Fibroblast of villous mesenchyme (primary cell): ENCODE data around the gene ELP5. TPM values are rescaled to one million over a fixed set of nuclear protein-coding genes. Genes with fewer than 3 reads are reported as not detected.

ENCODE experiments used
- DNase-seq: peaks from one replicate; pipeline ENCODE4 v3.0.0-alpha.2; 2010; ENCODE audit warnings: low read depth
- H3K4me3 ChIP-seq: 2 replicates; pipeline ENCODE4 v1.5.1; 2011; ENCODE audit warnings: low read depth, mild to moderate bottlenecking, low read length
- small RNA-seq: library from RNA; depleted of rRNA; stranded (forward); fragments of <200 nt; gene quantifications from one replicate; pipeline ENCODE3, GENCODE V24; 2012
- total RNA-seq: library from RNA; depleted of rRNA; stranded (reverse); fragments of >200 nt; gene quantifications from 2 replicates; pipeline ENCODE4 v1.2.3, GENCODE V29; 2012
- TF ChIP-seq, protein P1 (sequence below): IDR thresholded peaks from 2 replicates; pipeline ENCODE4 v1.5.1; 2012; ENCODE audit warnings: low read depth, mild to moderate bottlenecking, low read length; ENCODE audit not compliant: insufficient read depth

ELP5 gene
- total RNA-seq, 1 donor: 36.3 TPM

GRCh38 chr17:7308625-7309433 lies 56.8 kb downstream of the ELP5 start:
- TF ChIP-seq, protein P1, sequence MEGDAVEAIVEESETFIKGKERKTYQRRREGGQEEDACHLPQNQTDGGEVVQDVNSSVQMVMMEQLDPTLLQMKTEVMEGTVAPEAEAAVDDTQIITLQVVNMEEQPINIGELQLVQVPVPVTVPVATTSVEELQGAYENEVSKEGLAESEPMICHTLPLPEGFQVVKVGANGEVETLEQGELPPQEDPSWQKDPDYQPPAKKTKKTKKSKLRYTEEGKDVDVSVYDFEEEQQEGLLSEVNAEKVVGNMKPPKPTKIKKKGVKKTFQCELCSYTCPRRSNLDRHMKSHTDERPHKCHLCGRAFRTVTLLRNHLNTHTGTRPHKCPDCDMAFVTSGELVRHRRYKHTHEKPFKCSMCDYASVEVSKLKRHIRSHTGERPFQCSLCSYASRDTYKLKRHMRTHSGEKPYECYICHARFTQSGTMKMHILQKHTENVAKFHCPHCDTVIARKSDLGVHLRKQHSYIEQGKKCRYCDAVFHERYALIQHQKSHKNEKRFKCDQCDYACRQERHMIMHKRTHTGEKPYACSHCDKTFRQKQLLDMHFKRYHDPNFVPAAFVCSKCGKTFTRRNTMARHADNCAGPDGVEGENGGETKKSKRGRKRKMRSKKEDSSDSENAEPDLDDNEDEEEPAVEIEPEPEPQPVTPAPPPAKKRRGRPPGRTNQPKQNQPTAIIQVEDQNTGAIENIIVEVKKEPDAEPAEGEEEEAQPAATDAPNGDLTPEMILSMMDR: no peak
- peak; percentile 87 for DNase-seq

More at GRCh38 chr17:7308625-7309433, 56.8 kb downstream of the ELP5 start:
- peak overlapping the region; percentile 75 for H3K4me3 ChIP-seq

Small RNAs within 50 kb of the gene (small RNA-seq; reads per million reads assigned to genes)
- gene MIR324 (223 reads per million, percentile 98 among the genes with 10 or more reads in this experiment), gene RF00019 (not detected)

Other genes starting within 250 kb of the ELP5 start
- 27.4 and 33.7 TPM in 2 replicates for gene RNASEK, start 239.6 kb upstream of the ELP5 start, total RNA-seq
- not detected in 2 replicates for gene BCL6B, start 229.2 kb upstream of the ELP5 start, total RNA-seq
- gene SLC16A13, start 216.2 kb upstream of the ELP5 start, total RNA-seq: 1.3 TPM in 2 replicates
- not detected in 2 replicates for gene SLC16A11, start 208.1 kb upstream of the ELP5 start, total RNA-seq
- not detected in 2 replicates for gene CLEC10A, start 172.0 kb upstream of the ELP5 start, total RNA-seq
- gene ASGR2, start 137.4 kb upstream of the ELP5 start, total RNA-seq: not detected in 2 replicates
- gene ASGR1, start 72.8 kb upstream of the ELP5 start, total RNA-seq: 0.43 and 0.64 TPM in 2 replicates
- gene DLG4, start 32.4 kb upstream of the ELP5 start, total RNA-seq: 10.6 and 14.2 TPM in 2 replicates
- 171 and 255 TPM in 2 replicates for gene ACADVL, start 32.3 kb upstream of the ELP5 start, total RNA-seq
- gene DVL2, start 17.7 kb upstream of the ELP5 start, total RNA-seq: 102 and 105 TPM in 2 replicates
- gene PHF23, start 12.8 kb upstream of the ELP5 start, total RNA-seq: 51.8 and 54.1 TPM in 2 replicates
- 225 and 265 TPM in 2 replicates for gene GABARAP, start 9.8 kb upstream of the ELP5 start, total RNA-seq
- 24.5 and 34.1 TPM in 2 replicates for gene CTDNEP1, start 481 bp upstream of the ELP5 start, total RNA-seq
- gene CLDN7, start 10.3 kb downstream of the ELP5 start, total RNA-seq: 2.9 and 5.2 TPM in 2 replicates
- gene SLC2A4, start 29.5 kb downstream of the ELP5 start, total RNA-seq: under 0.01 TPM in 1 of 2 replicates, not detected in the other
- not detected in 2 replicates for gene YBX2, start 42.4 kb downstream of the ELP5 start, total RNA-seq
- gene EIF5A, start 55.4 kb downstream of the ELP5 start, total RNA-seq: 607 and 641 TPM in 2 replicates
- gene GPS2, start 63.1 kb downstream of the ELP5 start, total RNA-seq: 34.1 and 45.3 TPM in 2 replicates
- 15.1 and 19.4 TPM in 2 replicates for gene NEURL4, start 77.1 kb downstream of the ELP5 start, total RNA-seq
- gene ACAP1, start 84.3 kb downstream of the ELP5 start, total RNA-seq: 1.9 and 3.9 TPM in 2 replicates
- 7.4 and 8.6 TPM in 2 replicates for gene KCTD11, start 99.9 kb downstream of the ELP5 start, total RNA-seq
- gene TMEM95, start 102.9 kb downstream of the ELP5 start, total RNA-seq: not detected in 2 replicates
- gene TNK1, start 128.9 kb downstream of the ELP5 start, total RNA-seq: under 0.01 and 2.2 TPM in 2 replicates
- 16.8 and 28.3 TPM in 2 replicates for gene PLSCR3, start 142.3 kb downstream of the ELP5 start, total RNA-seq
- gene TMEM256, start 151.9 kb downstream of the ELP5 start, total RNA-seq: 147 and 162 TPM in 2 replicates
- 8.1 and 9.5 TPM in 2 replicates for gene NLGN2, start 155.6 kb downstream of the ELP5 start, total RNA-seq
- gene SPEM1, start 168.1 kb downstream of the ELP5 start, total RNA-seq: not detected in 2 replicates
- not detected in 2 replicates for gene SPEM2, start 173.4 kb downstream of the ELP5 start, total RNA-seq
- gene SPEM3, start 176.6 kb downstream of the ELP5 start, total RNA-seq: not detected in 2 replicates
- 2.6 and 3.0 TPM in 2 replicates for gene TMEM102, start 183.2 kb downstream of the ELP5 start, total RNA-seq
- 0.32 and 3.9 TPM in 2 replicates for gene FGF11, start 187.3 kb downstream of the ELP5 start, total RNA-seq
- 6.1 and 6.9 TPM in 2 replicates for gene CHRNB1, start 192.8 kb downstream of the ELP5 start, total RNA-seq
- gene ZBTB4, start 227.4 kb downstream of the ELP5 start, total RNA-seq: 30.0 and 37.1 TPM in 2 replicates
- gene SLC35G6, start 229.2 kb downstream of the ELP5 start, total RNA-seq: not detected in 2 replicates
- gene POLR2A, start 232.2 kb downstream of the ELP5 start, total RNA-seq: 118 and 127 TPM in 2 replicates